H9 (cell line): ENCODE results near the gene RANGRF. TPM values are rescaled to one million over a fixed set of nuclear protein-coding genes. Genes with fewer than 3 reads are reported as not detected.
A peak's percentile ranks its signal among the peaks of the same experiment; 100 is the strongest.

Experiments
- DNase-seq: peaks from one replicate; pipeline ENCODE4 v3.0.0-alpha.2; 2017
- H2AFZ ChIP-seq: one replicate; pipeline ENCODE4 v1.6.1; 2013; ENCODE audit warnings: mild to moderate bottlenecking, low read length, control low read depth, moderate library complexity
- H2AK5ac ChIP-seq: 2 replicates; pipeline ENCODE4 v1.6.1; 2013; ENCODE audit warnings: low read length, control low read depth, mixed read lengths; ENCODE audit not compliant: insufficient read length
- H2BK120ac ChIP-seq: one replicate; pipeline ENCODE4 v1.6.1; 2013; ENCODE audit warnings: low read depth, mild to moderate bottlenecking, low read length, control low read depth, inconsistent platforms; ENCODE audit not compliant: poor library complexity, severe bottlenecking
- H2BK12ac ChIP-seq: 2 replicates; pipeline ENCODE4 v1.6.1; 2013; ENCODE audit warnings: low read length, control low read depth, mixed read lengths, low read depth; ENCODE audit not compliant: insufficient read length
- H2BK15ac ChIP-seq: 2 replicates; pipeline ENCODE4 v1.6.1; 2013; ENCODE audit warnings: low read depth, low read length, control low read depth
- H2BK20ac ChIP-seq: one replicate; pipeline ENCODE4 v1.6.1; 2013; ENCODE audit warnings: low read depth, mild to moderate bottlenecking, low read length, control low read depth, inconsistent platforms; ENCODE audit not compliant: poor library complexity, severe bottlenecking
- H2BK5ac ChIP-seq: 2 replicates; pipeline ENCODE4 v1.6.1; 2013; ENCODE audit warnings: low read length, control low read depth, mixed read lengths; ENCODE audit not compliant: insufficient read length
- H3K14ac ChIP-seq: 2 replicates; pipeline ENCODE4 v1.6.1; 2013; ENCODE audit warnings: low read length, control low read depth; ENCODE audit not compliant: insufficient read depth
- H3K18ac ChIP-seq: 2 replicates; pipeline ENCODE4 v1.6.1; 2013; ENCODE audit warnings: low read depth, mild to moderate bottlenecking, mixed read lengths, low read length, control low read depth; ENCODE audit not compliant: insufficient read length
- H3K23ac ChIP-seq: 2 replicates; pipeline ENCODE4 v1.6.1; 2013; ENCODE audit warnings: low read length, control low read depth, mixed read lengths, low read depth; ENCODE audit not compliant: insufficient read length
- H3K23me2 ChIP-seq: 2 replicates; pipeline ENCODE4 v1.6.1; 2013; ENCODE audit warnings: low read depth, mild to moderate bottlenecking, mixed read lengths, low read length, control low read depth; ENCODE audit not compliant: insufficient read length, poor library complexity, severe bottlenecking
- H3K27ac ChIP-seq: 2 replicates; pipeline ENCODE4 v1.5.1; 2013; ENCODE audit warnings: low read length, control low read depth, mixed read lengths, low read depth; ENCODE audit not compliant: insufficient read length
- H3K27me3 ChIP-seq: 2 replicates; pipeline ENCODE4 v1.6.1; 2013; ENCODE audit warnings: low read length, control low read depth, inconsistent platforms; ENCODE audit not compliant: insufficient read depth
- H3K4ac ChIP-seq: 2 replicates; pipeline ENCODE4 v1.6.1; 2013; ENCODE audit warnings: low read depth, mild to moderate bottlenecking, control low read depth, inconsistent platforms, low read length, moderate library complexity
- H3K4me1 ChIP-seq: 2 replicates; pipeline ENCODE4 v1.6.1; 2013; ENCODE audit warnings: low read length, control low read depth, inconsistent platforms; ENCODE audit not compliant: insufficient read depth
- H3K4me2 ChIP-seq: 2 replicates; pipeline ENCODE4 v1.6.1; 2013; ENCODE audit warnings: low read length, control low read depth, mixed read lengths; ENCODE audit not compliant: insufficient read length, insufficient read depth
- H3K56ac ChIP-seq: 2 replicates; pipeline ENCODE4 v1.6.1; 2013; ENCODE audit warnings: low read depth, mild to moderate bottlenecking, mixed read lengths, low read length, control low read depth; ENCODE audit not compliant: insufficient read length
- H3K79me1 ChIP-seq: 2 replicates; pipeline ENCODE4 v1.6.1; 2013; ENCODE audit warnings: low read depth, mild to moderate bottlenecking, moderate library complexity, low read length, control low read depth, inconsistent platforms; ENCODE audit not compliant: insufficient read depth, poor library complexity, severe bottlenecking
- H3K79me2 ChIP-seq: 2 replicates; pipeline ENCODE4 v1.6.1; 2013; ENCODE audit warnings: low read length, control low read depth, inconsistent platforms; ENCODE audit not compliant: insufficient read depth
- H3K9ac ChIP-seq: 2 replicates; pipeline ENCODE4 v1.6.1; 2013; ENCODE audit warnings: low read length, control low read depth, mixed read lengths; ENCODE audit not compliant: insufficient read length; ENCODE audit errors: extremely low read depth
- H3K9me3 ChIP-seq: one replicate; pipeline ENCODE4 v1.6.1; 2013; ENCODE audit warnings: low read depth, low read length, inconsistent platforms; ENCODE audit not compliant: control insufficient read depth
- H3T11ph ChIP-seq: one replicate; pipeline ENCODE4 v1.6.1; 2013; ENCODE audit warnings: mild to moderate bottlenecking, low read length, control low read depth, inconsistent platforms
- H4K20me1 ChIP-seq: one replicate; pipeline ENCODE4 v1.6.1; 2013; ENCODE audit not compliant: control insufficient read depth, insufficient read length, insufficient read depth
- H4K5ac ChIP-seq: 2 replicates; pipeline ENCODE4 v1.6.1; 2013; ENCODE audit warnings: low read depth, mild to moderate bottlenecking, mixed read lengths, low read length, control low read depth; ENCODE audit not compliant: insufficient read length
- H4K8ac ChIP-seq: replicated peaks from 2 replicates; pipeline ENCODE4 v1.6.1; 2013; ENCODE audit warnings: low read length, control low read depth, mixed read lengths, low read depth; ENCODE audit not compliant: insufficient read length
- H4K91ac ChIP-seq: 2 replicates; pipeline ENCODE4 v1.6.1; 2013; ENCODE audit warnings: low read depth, mild to moderate bottlenecking, moderate library complexity, mixed read lengths, low read length, control low read depth; ENCODE audit not compliant: insufficient read length
- H3K27ac Mint-ChIP-seq, 3 experiments: 2 replicates in 2 of 3; 3 replicates in 1 of 3; pipeline ENCODE4 v1.8.0; 2020 to 2021; ENCODE audit warnings: mixed read lengths in 3 of 3, mild to moderate bottlenecking in 1 of 3, moderate library complexity in 1 of 3
- H3K27me3 Mint-ChIP-seq: 2 replicates; pipeline ENCODE4 v1.8.0; 2021; ENCODE audit warnings: low read depth, mild to moderate bottlenecking, moderate library complexity, mixed read lengths
- H3K36me3 Mint-ChIP-seq, 3 experiments: 2 replicates in 2 of 3; 3 replicates in 1 of 3; pipeline ENCODE4 v1.8.0; 2020 to 2021; ENCODE audit warnings: low read depth in 3 of 3, mixed read lengths in 3 of 3; ENCODE audit not compliant: insufficient read depth in 1 of 3
- H3K4me1 Mint-ChIP-seq, 2 experiments: 2 replicates each; pipeline ENCODE4 v1.8.0; 2020; ENCODE audit warnings: mixed read lengths in 2 of 2
- H3K4me3 Mint-ChIP-seq, 2 experiments: 2 replicates in 1 of 2; 3 replicates in 1 of 2; pipeline ENCODE4 v1.8.0; 2020 to 2021; ENCODE audit warnings: mild to moderate bottlenecking in 2 of 2, mixed read lengths in 2 of 2, moderate library complexity in 1 of 2
- H3K9me3 Mint-ChIP-seq, 2 experiments: 2 replicates in 1 of 2; 3 replicates in 1 of 2; pipeline ENCODE4 v1.8.0; 2020; ENCODE audit warnings: mild to moderate bottlenecking in 2 of 2, mixed read lengths in 2 of 2, moderate library complexity in 1 of 2
- CTCF ChIP-seq: fragments of 200-600 bp; sonication (generic); conservative IDR thresholded peaks from 3 replicates; pipeline ENCODE4 v1.8.0; 2021; ENCODE audit warnings: antibody characterized with exemption, mild to moderate bottlenecking
- WGBS: extraction: QIAGEN DNeasy Blood & Tissue Kit; methylation state at CpG from one replicate; pipeline ENCODE4 v1.1.7; 2013; ENCODE audit warnings: missing lambda C conversion rate, low lambda C conversion rate, mixed read lengths; ENCODE audit not compliant: insufficient read length; ENCODE audit errors: extremely low coverage; 5-methylcytosine and 5-hydroxymethylcytosine counted together
- total RNA-seq: library from RNA; stranded (reverse); gene quantifications from 2 replicates; pipeline ENCODE4 v1.2.1, GENCODE V29; 2021

The RANGRF gene
- total RNA-seq, 1 experiment from 2014 or later: 36.9 TPM

GRCh38 chr17:8310601-8311123, 22.2 kb downstream of the RANGRF start:
- no peak overlapping the region for H3K4me2 ChIP-seq
- no peak overlapping the region for H2BK120ac ChIP-seq
- no peak overlapping the region for H4K5ac ChIP-seq
- no peaks in the 10 kb centered on the region; the same call in 1 of the 2 replicates for H3K27me3 ChIP-seq
- no peak overlapping the region for H2BK20ac ChIP-seq
- H3K14ac ChIP-seq: no peak overlapping the region; the same call in 1 of the 2 replicates
- H3K79me2 ChIP-seq: no peaks in the 10 kb centered on the region
- H3K36me3 Mint-ChIP-seq: no peaks in the 10 kb centered on the region
- no peaks in the 10 kb centered on the region for H3K79me1 ChIP-seq
- no peak overlapping the region; a peak in 1 of 5 replicates for H3K4me3 Mint-ChIP-seq
- H2BK5ac ChIP-seq: no peak overlapping the region
- no peak overlapping the region for H2AFZ ChIP-seq
- H3K4ac ChIP-seq: no peak overlapping the region
- H3K4me1 ChIP-seq: no peaks in the 10 kb centered on the region
- H3K23me2 ChIP-seq: peaks cover 10% of the 10 kb centered on the region
- no peak overlapping the region for H3K56ac ChIP-seq
- no peak overlapping the region for H3T11ph ChIP-seq
- H3K27ac Mint-ChIP-seq: peak overlapping the region in 1 of 3 experiments; percentile 83; a peak in 1 of 7 replicates
- no CpG with 5 or more reads among the region's 10 CpGs for WGBS
- no peak overlapping the region for H3K18ac ChIP-seq
- H3K23ac ChIP-seq: no peak overlapping the region
- H4K8ac ChIP-seq: no peak overlapping the region
- no peak overlapping the region for H2AK5ac ChIP-seq
- H3K9me3 Mint-ChIP-seq: no peaks in the 10 kb centered on the region; a peak in 1 of 5 replicates
- no peaks in the 10 kb centered on the region for H4K20me1 ChIP-seq
- H2BK15ac ChIP-seq: no peak overlapping the region
- H3K4me1 Mint-ChIP-seq: peaks cover 22 to 37% of the 10 kb centered on the region in 2 experiments
- H3K9ac ChIP-seq: no peak overlapping the region
- peaks cover 24% of the 10 kb centered on the region for H3K27me3 Mint-ChIP-seq
- no peak overlapping the region for H3K27ac ChIP-seq
- no peak overlapping the region for H2BK12ac ChIP-seq
- no peak overlapping the region for H4K91ac ChIP-seq
- no peak for DNase-seq
- H3K9me3 ChIP-seq: no peaks in the 10 kb centered on the region
- no peak for TF ChIP-seq CTCF
